Fibroblast of upper back skin (primary cell): ENCODE results near the gene ARMH1.

Experiments used
- DNase-seq: peaks from one replicate; pipeline ENCODE4 v3.0.0-alpha.2; 2013

ARMH1 gene

DNA sequence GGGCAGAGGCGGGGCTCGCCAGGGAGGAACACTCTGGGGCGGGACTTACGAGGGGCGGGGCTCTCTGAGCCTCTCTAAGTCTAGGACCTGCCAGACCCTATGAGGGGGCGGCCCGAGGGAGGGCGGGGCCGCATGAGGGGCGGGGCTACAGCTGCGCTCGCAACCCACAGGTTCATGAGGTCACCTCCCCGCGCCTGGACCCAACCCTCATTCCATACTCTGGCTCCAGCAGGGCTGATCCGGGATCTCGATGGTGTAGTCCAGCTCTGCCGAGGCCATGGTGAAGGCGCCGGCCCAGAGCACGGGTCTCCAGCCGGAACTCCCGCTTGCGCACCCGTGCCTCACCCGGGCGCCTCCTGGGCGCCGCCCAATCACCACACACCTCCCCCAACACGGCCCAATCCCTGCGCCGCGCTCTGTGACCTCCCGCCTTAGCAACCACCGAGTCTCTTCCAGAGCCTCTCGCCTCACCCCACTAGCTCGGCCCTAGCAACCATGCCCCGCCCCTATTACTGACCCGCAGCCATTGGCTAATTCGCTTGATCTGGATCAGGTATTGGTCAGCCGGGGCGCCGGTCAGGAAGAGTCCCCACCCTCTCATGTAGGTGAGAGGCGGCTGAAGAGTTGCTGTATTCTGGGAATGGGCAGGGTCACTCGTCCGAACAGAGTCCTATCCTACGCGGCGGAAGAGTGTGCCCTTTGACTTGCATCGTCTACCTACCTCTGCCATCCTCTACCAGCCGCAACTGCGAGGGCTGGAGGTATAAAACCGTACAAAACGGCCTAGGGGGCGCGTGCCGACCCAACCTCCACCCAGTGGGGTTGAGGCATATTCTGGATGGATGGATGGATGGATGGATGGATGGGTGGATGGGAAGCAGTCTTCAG is at the start of gene ARMH1, which contains the start of gene TMEM53:
ARMH1 (plus strand) TSS at position 602 of the 888 bp plus-strand sequence. CDS start 14,984 bp downstream, outside the sequence.
TMEM53 (minus strand) TSS at position 369 of the 888 bp plus-strand sequence; CDS start at position 279, 90 bp downstream.
- peak; percentile 99 for DNase-seq

DNA sequence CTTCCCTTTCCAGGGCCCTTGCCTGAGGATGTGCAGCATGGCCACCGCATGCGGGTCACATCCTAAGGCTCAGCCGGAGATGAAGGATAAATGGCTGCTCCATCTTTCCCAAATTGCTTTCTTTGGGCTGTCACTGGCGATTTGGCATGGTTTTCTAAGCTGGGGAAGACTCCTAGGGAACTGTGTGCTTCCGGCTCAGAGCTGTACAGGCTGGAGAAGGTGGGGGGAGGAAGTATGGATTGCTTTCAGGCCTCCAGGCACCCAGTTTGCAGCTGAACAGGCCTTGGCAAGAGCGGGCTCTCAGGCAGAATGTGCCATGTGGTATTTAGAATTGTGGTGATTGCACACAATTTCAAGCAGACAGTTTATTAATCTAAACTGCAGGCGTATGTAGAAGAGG is 49.2 kb upstream of the ARMH1 start:
- no peak for DNase-seq

DNA sequence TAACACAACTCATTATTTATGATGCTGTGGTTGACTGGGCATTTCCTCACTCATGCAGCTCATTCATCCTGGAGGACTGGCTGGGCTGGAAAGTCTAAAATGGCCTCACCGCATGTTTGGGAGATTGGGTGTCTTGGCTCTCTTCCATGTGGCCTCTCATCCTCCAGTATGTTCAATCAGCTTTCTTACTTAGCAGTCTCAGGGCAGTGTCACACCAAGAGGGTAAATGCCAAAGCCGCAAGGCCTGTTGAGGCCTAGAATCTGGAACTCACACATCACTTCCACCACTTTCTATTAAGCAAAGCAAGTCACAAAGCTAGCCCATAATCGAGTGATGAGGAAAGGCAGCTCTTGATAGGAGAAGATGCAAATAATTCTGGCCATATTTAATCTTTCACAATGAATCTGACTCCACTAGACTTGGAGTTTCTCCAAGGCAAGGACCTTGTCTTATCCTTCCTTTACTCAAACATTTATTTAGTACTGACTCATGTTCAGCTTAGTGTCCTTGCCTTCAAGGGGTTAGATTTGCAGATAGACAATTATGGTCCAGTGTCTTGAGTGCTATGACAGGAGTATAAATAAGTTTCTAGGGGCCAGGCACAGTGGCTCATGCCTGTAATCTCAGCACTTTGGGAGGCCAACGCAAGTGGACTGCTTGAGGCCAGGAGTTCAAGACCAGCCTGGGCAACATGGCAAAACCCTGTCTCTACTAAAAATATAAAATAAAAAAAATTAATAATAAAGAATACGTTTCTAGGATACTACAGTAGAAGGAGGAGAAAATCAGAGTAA is 45.4 kb upstream of the ARMH1 start:
- peak; percentile 85 for DNase-seq

DNA sequence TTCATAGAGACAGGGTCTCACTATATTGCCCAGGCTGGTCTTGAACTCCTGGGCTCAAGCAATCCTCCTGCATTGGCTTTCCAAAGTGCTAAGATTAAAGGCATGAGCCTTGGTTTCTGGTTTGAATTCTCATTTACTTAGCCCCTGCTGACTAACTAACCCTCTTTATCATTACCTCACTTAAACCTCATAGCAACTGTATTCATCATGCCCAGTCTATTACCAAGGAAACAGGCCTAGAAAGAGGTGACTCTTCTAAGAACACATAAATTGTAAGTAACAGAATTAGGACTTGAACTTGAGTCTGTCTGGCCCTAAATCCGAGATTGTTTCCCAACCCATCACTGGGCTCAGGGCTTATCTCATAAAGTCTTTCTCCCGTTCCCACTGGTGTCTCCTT is 44.4 kb upstream of the ARMH1 start:
- DNase-seq, result peak; percentile 45

DNA sequence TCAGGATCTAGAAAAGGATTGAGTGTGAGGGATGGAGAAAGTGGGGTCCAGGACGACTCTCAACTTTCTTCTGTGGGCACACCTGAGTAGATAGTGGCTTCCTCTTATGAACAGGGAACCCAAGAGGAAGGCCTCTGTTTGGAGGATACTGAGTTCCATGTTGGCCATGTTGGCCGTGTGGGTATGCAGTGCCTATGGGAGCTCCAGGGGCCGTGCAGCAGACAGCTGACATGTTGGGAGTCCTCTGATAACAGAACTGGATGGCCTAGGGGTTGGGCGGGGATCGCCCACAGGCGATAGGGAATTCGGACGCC is 43.2 kb upstream of the ARMH1 start:
- no peak for DNase-seq

- DNase-seq, result peak; percentile 84
Observed at GRCh38 chr1:44631647-44632539, 42.6 kb upstream of the ARMH1 start.

DNA sequence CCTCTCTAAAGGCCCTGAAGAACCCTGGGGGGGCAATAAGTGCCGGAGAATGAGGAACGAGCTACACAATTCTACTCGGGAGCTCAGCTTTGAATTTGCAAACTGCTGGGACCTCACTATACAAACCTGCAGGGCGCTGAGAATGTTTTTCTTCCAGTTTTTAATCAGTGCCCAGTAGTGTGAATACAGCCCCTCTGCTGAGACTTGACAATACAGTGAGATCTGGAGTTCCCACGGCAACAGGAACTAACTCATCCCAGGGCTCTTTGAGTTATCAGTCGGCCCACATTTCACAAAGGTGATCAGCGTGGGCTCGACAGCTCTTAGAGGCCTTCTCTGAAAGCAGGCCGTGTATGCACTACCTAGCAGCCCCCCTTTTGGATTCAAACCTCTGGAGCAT is 41.9 kb upstream of the ARMH1 start:
- DNase-seq, result no peak

GRCh38 chr1:44634606-44635189 is 39.8 kb upstream of the ARMH1 start:
- DNase-seq, result no peak

DNA sequence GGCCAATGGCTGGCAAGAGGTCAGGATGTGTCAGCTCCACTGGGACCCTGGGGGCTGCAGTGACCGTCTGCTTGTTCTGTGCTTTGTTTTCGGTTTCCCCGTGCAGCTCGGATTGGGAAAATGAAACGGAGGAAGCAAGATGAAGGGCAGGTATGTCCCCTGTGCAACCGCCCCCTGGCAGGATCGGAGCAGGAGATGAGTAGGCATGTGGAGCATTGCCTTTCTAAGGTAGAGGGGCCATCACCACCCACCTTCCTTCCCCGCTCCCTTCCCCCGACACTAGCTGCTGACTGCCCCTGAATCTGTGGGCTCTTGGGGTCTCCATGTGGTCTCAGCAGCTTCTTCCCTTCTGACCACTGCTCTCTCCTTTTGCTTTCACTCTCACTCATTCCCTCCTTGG is 39.1 kb upstream of the ARMH1 start:
- no peak for DNase-seq

- DNase-seq, result no peak
Observed at GRCh38 chr1:44636083-44636687, 38.3 kb upstream of the ARMH1 start.

GRCh38 chr1:44636688-44637598 is 37.6 kb upstream of the ARMH1 start:
- DNase-seq, result peak; percentile 41

DNA sequence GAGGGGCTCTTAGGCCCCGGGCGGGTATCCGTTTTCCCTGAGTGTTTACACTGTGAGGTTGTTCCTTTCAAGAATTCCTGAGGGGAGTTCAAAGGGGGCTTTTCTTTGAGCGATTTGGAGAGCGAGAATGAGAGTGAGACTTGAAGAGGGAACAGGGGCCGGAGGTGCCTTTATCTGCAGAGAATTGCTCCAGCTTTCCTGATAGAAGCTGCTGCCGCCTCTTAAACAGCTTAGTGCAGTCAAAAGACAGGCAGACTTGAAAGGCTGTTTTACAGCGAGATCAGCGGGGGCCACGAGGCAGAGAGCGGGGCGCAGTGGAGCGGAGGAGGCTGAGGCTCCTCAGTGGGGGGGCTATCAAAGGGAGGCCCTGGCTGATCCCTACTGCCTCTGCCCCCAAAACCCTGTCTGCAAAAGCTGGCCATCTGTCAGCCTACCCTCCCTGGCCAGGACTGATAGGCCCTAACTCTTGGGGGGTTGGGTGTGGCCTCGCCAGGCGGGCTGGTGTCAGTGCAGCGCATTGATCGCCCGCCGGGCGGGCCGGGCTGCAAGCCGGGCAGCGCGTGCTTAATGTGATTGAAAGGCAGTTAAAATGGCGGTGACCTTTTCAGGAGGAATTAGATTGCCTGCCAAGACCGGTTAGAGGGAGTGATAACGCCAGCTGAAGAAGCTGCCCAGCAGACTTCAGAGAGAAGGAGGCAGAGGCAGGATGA is 36.7 kb upstream of the ARMH1 start:
- no peak for DNase-seq

DNA sequence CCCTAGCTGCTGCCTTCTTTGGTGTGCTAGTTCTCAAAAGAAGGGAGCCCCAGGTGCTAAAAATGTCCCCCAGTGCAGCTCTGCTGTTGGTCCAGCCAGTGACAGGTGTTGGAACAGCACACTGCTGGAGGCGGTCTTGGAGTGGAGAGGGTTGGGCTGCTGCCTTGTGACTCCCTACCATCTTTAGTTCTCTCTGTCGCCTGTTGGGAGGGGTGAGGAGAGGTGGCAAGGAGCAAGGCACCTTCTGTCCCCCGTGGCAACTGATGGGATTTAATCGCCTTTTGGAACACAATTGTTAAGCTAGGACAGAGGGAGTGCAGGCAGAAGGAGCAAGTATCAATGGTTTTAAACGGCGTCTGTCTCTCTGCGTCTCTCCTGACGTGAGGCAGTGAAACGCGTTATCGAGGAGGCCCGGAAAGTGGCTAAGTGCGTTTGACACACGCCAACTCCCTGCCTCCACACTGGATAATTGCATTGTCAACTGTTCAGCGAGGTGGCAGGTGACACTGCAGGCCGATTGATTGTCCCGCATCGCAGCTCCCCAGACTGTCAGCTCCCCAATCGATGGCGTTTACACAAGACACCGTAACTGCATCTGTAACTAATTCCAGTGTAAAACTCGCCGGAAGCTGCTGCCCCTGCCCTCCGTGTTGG is 34.2 kb upstream of the ARMH1 start:
- no peak for DNase-seq

DNA sequence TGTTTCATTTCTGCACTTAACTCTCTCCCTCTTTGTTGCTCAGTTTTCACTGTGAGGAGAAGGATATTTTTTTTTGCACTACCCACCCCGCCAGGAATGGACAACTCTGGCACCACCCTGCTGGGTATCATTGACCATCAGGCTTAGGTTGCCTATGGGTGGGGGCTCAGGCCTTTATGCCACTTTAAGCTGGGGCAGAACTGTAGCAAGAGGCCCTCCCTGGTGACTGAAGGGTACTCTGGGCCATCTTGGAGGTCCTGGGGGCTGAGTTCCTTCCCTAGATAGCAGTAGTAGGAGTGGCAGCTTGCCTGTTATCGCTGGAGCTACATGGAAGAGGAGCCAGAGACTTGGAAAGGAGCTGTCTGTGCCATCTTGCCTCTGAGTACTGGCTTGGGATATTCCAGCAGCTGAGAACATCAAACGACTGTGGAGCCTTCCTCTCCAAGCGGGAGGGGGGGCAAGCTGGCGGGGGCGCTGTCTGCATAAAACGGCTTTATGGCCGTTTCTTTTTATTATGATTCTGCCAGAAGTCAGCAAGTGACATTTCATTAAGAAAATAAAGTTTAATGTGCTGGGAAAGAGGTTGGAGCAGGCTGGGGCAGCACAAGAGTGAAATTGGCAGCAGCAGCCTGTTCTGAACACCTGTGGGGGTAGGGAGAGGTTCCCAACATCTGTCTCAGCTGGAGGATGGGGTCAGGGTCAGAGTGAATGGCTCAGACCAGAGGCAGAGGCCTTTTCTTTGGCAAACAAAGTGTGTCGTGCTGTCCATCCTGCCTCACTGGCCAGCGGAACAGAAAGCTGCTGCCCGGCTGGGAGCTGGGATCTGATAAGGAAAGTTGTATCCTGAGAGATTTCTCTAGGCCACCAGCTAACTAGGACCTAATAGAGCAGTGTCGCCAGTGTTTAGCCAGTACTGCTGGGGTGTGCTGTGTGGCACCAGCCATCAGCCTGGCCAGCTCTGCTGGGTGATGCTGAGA is 33.1 kb upstream of the ARMH1 start:
- DNase-seq, result no peak

DNA sequence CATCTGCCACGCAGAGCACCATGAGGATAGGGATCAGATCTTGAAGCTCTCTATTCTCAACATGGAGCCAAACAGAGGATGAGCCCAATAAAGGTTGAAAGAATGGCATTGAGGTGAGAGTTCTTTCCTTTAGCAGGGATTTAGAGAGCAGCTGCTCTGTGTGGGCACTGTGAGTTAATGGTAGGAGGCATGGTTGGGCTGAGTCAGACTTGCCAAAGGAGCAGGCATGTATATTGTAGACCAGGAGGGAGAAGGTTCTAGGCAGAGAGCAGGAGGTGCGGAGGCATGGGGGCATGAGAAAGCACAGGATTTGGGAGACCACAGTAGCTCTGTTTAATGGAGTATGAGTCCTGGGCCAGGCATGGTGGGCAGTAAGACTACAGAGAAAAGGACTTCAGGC is 32.3 kb upstream of the ARMH1 start:
- DNase-seq, result no peak

- DNase-seq, result no peak
Observed at GRCh38 chr1:44642925-44643324, 31.6 kb upstream of the ARMH1 start.

DNA sequence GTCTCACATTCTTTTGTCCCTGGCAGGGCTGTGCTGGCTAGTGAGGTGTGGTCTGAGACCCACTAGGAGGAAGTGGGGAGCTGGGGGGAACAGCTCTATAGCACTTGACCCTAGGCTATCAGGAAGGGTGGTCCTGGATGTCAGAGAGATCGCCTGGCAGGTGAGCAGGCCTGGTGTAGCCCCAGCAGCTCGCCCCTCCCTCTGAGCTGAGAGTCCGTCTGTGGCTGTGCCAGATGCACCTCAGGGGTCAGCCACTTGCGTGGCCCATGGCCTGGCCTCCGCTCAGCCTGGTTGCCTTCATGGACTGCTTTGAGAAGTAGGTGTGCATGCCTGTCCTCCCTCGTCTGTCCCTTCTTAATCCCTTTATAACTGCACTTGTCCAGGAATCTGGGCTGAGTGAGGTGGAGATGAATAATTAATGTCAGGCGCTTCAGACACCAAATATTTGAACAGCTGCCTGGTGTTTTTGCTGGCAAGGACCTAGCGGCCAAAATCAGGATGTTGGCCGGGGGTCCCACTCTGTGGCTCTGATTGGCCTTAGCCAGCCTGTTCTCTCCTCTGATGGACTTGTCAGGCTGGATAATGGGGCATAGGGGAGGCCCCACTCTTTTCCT is 30.7 kb upstream of the ARMH1 start:
- no peak for DNase-seq

DNA sequence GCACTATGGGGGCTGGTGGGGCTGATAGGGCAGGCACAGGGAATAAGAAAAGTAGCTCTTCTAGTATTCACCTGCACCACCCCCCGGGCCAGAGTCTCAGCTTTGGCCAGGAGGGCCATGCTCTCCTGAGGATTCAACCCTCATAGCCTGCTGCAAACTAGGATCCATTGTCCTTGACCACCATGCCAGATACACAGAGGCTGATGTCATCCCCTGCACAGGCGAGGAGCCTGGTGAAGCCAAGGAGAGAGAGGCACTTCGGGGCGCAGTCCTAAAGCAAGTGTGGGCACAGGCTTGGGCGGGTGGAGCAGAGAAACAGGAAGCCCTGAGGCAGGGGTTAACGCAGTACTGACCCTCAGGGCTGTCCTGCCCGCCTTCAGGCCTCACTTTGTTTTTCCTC is 29.7 kb upstream of the ARMH1 start:
- DNase-seq, result no peak
